ENCODE data around the gene RALGAPA2. TPM values are rescaled to one million over a fixed set of nuclear protein-coding genes. Genes with fewer than 3 reads are reported as not detected.

The RALGAPA2 gene
- total and polyA plus RNA-seq, 3 donors from 2014 or later: 26.9 to 61.5 (median 59.2) TPM

GRCh38 chr20:20578838-20579237 lies 133.6 kb downstream of the RALGAPA2 start:
- DNase-seq: no peak
- Histone ChIP-seq H3K36me3 (ENCODE audit: low read depth, missing control alignments) (no peaks in the 10 kb centered on the region), H3K27me3 (no peaks in the 10 kb centered on the region), H3K9me3 (no peaks in the 10 kb centered on the region), H3K27ac (peak overlapping the region in 1 of 2 donors; percentile 4), H3K4me1 (peaks cover 45% of the 10 kb centered on the region), H3K4me3 (no peak overlapping the region)
- TF ChIP-seq CTCF (IDR thresholded peaks at IDR 0.05) (no peak), POLR2A (IDR thresholded peaks at IDR 0.05) (no peak)
- intact Hi-C loops (cut with DNase I; ENCODE audit: low total_unique reads): loop anchor here (10.0 kb wide), 1 partner anchor 494 kb away; no protein-coding TSS in a partner anchor
- 71 to 80% methylated on average over 2 of the region's 2 CpGs for WGBS, 2 donors

GRCh38 chr20:20573797-20574196 lies 138.6 kb downstream of the RALGAPA2 start:
- Histone ChIP-seq H3K4me1 (peaks cover 4% of the 10 kb centered on the region), H3K9me3 (no peaks in the 10 kb centered on the region), H3K4me3 (no peak overlapping the region), H3K27me3 (no peaks in the 10 kb centered on the region), H3K36me3 (ENCODE audit: low read depth, missing control alignments) (no peaks in the 10 kb centered on the region), H3K27ac (no peak overlapping the region)
- no peak for DNase-seq
- no peak for TF ChIP-seq CTCF (IDR thresholded peaks at IDR 0.05)
- no peak for TF ChIP-seq POLR2A (IDR thresholded peaks at IDR 0.05)
- WGBS, 2 donors: 91 to 93% methylated on average over 2 of the region's 2 CpGs
- intact Hi-C loops (cut with DNase I; ENCODE audit: low total_unique reads): loop anchor here (10.0 kb wide), 1 partner anchor 489 kb away; no protein-coding TSS in a partner anchor

- no peaks in the 10 kb centered on the region for H3K9me3 ChIP-seq
- WGBS, 2 donors: 92 to 95% methylated on average over 6 of the region's 6 CpGs
- H3K4me3 ChIP-seq: no peak overlapping the region
- no peaks in the 10 kb centered on the region for H3K36me3 ChIP-seq (ENCODE audit: low read depth, missing control alignments)
- no peak for TF ChIP-seq POLR2A (IDR thresholded peaks at IDR 0.05)
- no peak for TF ChIP-seq CTCF (IDR thresholded peaks at IDR 0.05)
- no peak overlapping the region for H3K27ac ChIP-seq
- intact Hi-C loops (cut with DNase I; ENCODE audit: low total_unique reads): loop anchor here (10.0 kb wide), 1 partner anchor 486 kb away; no protein-coding TSS in a partner anchor
- no peak for DNase-seq
- H3K27me3 ChIP-seq: no peaks in the 10 kb centered on the region
- no peaks in the 10 kb centered on the region for H3K4me1 ChIP-seq
These were observed 141.2 kb downstream of the RALGAPA2 start for GRCh38 chr20:20571068-20571780.

GRCh38 chr20:20568604-20569205 lies 143.7 kb downstream of the RALGAPA2 start:
- peak; percentile 48 for DNase-seq
- 41 to 48% methylated on average over 3 of the region's 3 CpGs for WGBS, 2 donors
- Histone ChIP-seq H3K4me3 (no peak overlapping the region), H3K4me1 (no peaks in the 10 kb centered on the region), H3K27ac (no peak overlapping the region), H3K27me3 (no peaks in the 10 kb centered on the region), H3K9me3 (no peaks in the 10 kb centered on the region), H3K36me3 (ENCODE audit: low read depth, missing control alignments) (no peaks in the 10 kb centered on the region)
- TF ChIP-seq POLR2A (IDR thresholded peaks at IDR 0.05): no peak
- peak; percentile 47 to 75 (median 75) for TF ChIP-seq CTCF (IDR thresholded peaks at IDR 0.05)
- intact Hi-C loops (cut with DNase I; ENCODE audit: low total_unique reads): loop anchor here (10.0 kb wide), 1 partner anchor 194 kb away; no protein-coding TSS in a partner anchor

Measured in testis (tissue), 3 donors.